GM12801 (cell line): ENCODE measurements around the gene TMEM132E.

Experiments
- TF ChIP-seq, protein P1 (sequence below): IDR thresholded peaks from one replicate; pipeline ENCODE4 v1.5.1; 2011; ENCODE audit warnings: control low read depth; ENCODE audit not compliant: insufficient read length; ENCODE audit errors: extremely low read depth

The TMEM132E gene

GRCh38 chr17:34675605-34676004, 96.2 kb downstream of the TMEM132E start:
- TF ChIP-seq, protein P1, sequence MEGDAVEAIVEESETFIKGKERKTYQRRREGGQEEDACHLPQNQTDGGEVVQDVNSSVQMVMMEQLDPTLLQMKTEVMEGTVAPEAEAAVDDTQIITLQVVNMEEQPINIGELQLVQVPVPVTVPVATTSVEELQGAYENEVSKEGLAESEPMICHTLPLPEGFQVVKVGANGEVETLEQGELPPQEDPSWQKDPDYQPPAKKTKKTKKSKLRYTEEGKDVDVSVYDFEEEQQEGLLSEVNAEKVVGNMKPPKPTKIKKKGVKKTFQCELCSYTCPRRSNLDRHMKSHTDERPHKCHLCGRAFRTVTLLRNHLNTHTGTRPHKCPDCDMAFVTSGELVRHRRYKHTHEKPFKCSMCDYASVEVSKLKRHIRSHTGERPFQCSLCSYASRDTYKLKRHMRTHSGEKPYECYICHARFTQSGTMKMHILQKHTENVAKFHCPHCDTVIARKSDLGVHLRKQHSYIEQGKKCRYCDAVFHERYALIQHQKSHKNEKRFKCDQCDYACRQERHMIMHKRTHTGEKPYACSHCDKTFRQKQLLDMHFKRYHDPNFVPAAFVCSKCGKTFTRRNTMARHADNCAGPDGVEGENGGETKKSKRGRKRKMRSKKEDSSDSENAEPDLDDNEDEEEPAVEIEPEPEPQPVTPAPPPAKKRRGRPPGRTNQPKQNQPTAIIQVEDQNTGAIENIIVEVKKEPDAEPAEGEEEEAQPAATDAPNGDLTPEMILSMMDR: no peak

DNA sequence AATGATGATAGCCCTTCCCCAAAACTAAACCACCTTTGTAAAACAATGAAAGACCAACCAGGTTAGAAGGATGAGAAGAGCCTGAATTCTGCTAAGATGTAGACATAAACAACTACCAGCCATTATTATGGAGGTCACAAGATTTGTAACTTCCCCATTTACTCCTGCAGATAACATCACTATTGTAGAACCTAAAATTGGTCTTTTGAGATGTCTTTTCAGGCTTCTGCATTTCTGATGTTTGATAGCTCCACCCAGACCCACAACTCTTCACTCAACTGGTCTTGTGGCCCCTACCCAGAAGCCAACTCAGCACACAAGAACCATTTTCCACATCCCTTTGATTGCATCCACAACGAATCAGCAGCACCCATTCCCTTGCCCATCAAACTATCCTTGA, 100.8 kb downstream of the TMEM132E start:
- TF ChIP-seq, protein P1: no peak

DNA sequence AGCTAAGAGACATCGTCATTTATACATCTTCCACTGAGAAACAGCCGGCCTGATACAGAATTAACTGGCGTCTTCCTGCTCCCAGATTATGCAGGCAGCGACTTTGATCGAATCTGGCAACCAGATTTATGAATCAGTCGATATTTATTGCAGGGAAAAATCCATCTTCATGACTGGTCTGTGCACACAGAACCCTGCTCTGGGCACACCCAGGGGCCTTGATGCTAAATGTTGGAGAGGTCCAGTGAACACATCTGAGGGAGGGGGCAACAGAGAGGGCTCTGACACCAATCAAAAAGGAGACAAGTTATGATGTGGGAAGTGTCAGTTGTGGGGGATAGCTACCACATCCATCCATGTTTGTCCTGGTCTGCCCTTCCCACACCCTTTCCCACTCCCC, 102.9 kb downstream of the TMEM132E start:
- TF ChIP-seq, protein P1: no peak

GRCh38 chr17:34683390-34683789, 104.0 kb downstream of the TMEM132E start:
- TF ChIP-seq, protein P1: no peak
